ENCODE results near the gene FAM149B1. TPM values are rescaled to one million over a fixed set of nuclear protein-coding genes. Genes with fewer than 3 reads are reported as not detected.
A peak's percentile ranks its signal among the peaks of the same experiment; 100 is the strongest.
"Not testable (repeated sequence)": the region's sequence is repeated elsewhere in the genome, so short reads cannot be mapped to it uniquely, and the experiment has no call there.

FAM149B1 gene
- total RNA-seq, 2 experiments from 2014 or later = 7.0 to 7.7 TPM

DNA sequence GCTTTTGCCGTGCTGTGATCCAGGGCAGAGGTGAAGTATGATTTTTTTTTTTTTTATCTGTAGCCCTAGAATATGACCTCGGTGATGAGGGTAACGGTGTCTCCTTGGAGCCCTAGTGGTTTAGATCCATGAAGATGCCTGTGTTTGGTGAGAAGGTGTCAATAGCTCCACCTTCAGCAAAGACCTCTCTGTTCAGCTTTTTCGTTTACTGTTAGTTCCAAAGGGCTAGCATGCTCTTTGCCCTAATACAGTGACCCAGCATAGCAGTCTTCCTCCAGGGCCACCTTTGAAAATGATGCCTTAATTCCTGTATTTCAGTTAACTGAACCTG, 85.3 kb downstream of the FAM149B1 start:
- Histone ChIP-seq H3K9me3 (ENCODE audit: control insufficient read depth in 1 of 2, insufficient read depth in 1 of 2, low read length in 2 of 2) (no peaks in the 10 kb centered on the region), H3K27me3 (ENCODE audit: control insufficient read depth in 1 of 2, insufficient read depth in 2 of 2, low read length in 2 of 2) (no peaks in the 10 kb centered on the region), H3K4me1 (ENCODE audit: insufficient read depth, low read length) (peaks cover 20% of the 10 kb centered on the region), H3K36me3 (ENCODE audit: insufficient read depth, low read length) (peaks cover 18% of the 10 kb centered on the region), H3K27ac (ENCODE audit: low read depth in 1 of 2, low read length in 2 of 2) (peak overlapping the region; percentile 78 to 91), H3K4me3 (ENCODE audit: low read length) (peak overlapping the region; percentile 93)
- H3K9me3 Mint-ChIP-seq = no peaks in the 10 kb centered on the region
- ChIA-PET POLR2A (interaction anchor here (1.1 to 3.2 kb wide), 6 partner anchors 11 to 372 kb away, joined by 3 to 19 read pairs (median 10); partner anchors contain the start of genes CFAP70, ECD, FAM149B1 and P4HA1), CTCF (interaction anchor here (1.0 to 1.5 kb wide), 2 partner anchors 11 to 94 kb away, joined by 3 to 4 read pairs; no protein-coding TSS in a partner anchor)
- H3K27ac Mint-ChIP-seq = peak overlapping the region; percentile 94
- peaks cover 35% of the 10 kb centered on the region for H3K4me1 Mint-ChIP-seq (ENCODE audit: low read depth)
- H3K36me3 Mint-ChIP-seq (ENCODE audit: low read depth) = peaks cover 43% of the 10 kb centered on the region
- no peaks in the 10 kb centered on the region for H3K27me3 Mint-ChIP-seq
- intact Hi-C loops (cut with DNase I, micrococcal nuclease) = loop anchor here (2.0 to 10.0 kb wide), 9 partner anchors 104 to 561 kb away; partner anchors contain the start of genes CFAP70 (in 2 of the 2), ANXA7 (in 1 of the 2), MCU (in 1 of the 2) and MYOZ1 (in 1 of the 2)
- peak overlapping the region; percentile 96 for H3K4me3 Mint-ChIP-seq
- TF ChIP-seq, protein P1, sequence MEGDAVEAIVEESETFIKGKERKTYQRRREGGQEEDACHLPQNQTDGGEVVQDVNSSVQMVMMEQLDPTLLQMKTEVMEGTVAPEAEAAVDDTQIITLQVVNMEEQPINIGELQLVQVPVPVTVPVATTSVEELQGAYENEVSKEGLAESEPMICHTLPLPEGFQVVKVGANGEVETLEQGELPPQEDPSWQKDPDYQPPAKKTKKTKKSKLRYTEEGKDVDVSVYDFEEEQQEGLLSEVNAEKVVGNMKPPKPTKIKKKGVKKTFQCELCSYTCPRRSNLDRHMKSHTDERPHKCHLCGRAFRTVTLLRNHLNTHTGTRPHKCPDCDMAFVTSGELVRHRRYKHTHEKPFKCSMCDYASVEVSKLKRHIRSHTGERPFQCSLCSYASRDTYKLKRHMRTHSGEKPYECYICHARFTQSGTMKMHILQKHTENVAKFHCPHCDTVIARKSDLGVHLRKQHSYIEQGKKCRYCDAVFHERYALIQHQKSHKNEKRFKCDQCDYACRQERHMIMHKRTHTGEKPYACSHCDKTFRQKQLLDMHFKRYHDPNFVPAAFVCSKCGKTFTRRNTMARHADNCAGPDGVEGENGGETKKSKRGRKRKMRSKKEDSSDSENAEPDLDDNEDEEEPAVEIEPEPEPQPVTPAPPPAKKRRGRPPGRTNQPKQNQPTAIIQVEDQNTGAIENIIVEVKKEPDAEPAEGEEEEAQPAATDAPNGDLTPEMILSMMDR (IDR thresholded peaks at IDR 0.05) = no peak
- ATAC-seq (ENCODE audit: poor library complexity) (peak; percentile 26), DNase-seq (peak in 4 of 14 experiments; percentile 4 to 57 (median 32))

DNA sequence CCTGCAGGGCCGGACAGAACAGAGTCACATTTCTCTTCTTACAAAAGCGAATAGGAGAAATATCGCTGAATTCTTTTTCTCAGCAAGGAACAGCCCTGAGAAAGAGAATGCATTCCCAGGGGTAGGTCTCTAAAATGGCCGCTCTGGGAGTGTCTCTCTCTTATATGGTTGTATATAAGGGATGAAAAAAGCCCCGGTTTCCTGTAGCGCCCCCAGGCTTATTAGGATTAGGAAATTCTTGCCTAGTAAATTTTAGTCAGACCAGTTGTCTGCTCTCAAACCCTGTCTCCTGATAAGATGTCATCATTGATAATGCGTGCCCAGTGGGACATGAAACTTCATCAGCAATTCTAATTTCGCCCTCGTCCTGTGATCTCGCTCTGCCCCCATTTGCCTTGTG, 90.7 kb downstream of the FAM149B1 start:
- POLR2A ChIA-PET = interaction anchor here (1.3 kb wide), 1 partner anchor 11 kb away, joined by 5 read pairs; the partner anchor contains the start of gene DNAJC9
- H3K27me3 ChIP-seq (ENCODE audit: control insufficient read depth in 1 of 2, insufficient read depth in 2 of 2, low read length in 2 of 2); H3K9me3 ChIP-seq (ENCODE audit: control insufficient read depth in 1 of 2, insufficient read depth in 1 of 2, low read length in 2 of 2); H3K4me3 Mint-ChIP-seq; CTCF ChIA-PET; H3K9me3 Mint-ChIP-seq; H3K27ac Mint-ChIP-seq; H3K27me3 Mint-ChIP-seq; ATAC-seq (ENCODE audit: poor library complexity); H3K36me3 ChIP-seq (ENCODE audit: insufficient read depth, low read length); H3K27ac ChIP-seq (ENCODE audit: low read depth in 1 of 2, low read length in 2 of 2); H3K36me3 Mint-ChIP-seq (ENCODE audit: low read depth); H3K4me3 ChIP-seq (ENCODE audit: low read length); DNase-seq; H3K4me1 ChIP-seq (ENCODE audit: insufficient read depth, low read length); H3K4me1 Mint-ChIP-seq (ENCODE audit: low read depth): not testable (repeated sequence)
- intact Hi-C loops (cut with DNase I, micrococcal nuclease) = loop anchor here in 1 of 2 experiments (10.0 kb wide), 1 partner anchor 486 kb away; the partner anchor contains the start of gene SEC24C

DNA sequence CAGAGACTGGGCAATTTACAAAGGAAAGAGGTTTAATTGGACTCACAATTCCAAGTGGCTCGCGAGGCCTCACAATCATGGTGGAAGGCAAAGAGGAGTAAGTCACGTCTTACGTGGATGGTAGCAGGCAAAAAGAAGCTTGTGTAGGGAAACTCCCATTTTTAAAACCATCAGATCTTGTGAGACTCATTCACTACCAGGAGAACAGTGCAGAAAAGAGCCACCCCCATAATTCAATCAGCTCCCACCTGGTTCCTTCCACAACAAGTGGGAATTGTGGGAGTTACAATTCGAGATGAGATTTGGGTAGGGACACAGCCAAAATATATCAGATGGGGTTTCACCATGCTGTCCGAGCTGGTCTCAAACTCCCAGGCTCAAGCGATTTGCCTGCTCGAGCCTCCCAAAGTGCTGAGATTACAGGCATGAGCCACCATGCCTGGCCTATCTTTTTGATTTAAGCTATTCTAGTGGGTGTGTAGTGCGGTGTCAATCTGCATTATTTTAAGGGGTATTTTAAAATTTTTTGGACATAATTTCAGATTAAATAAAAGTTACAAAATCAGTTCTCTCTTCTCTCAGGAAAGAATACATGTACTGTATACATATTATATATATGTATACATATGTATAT, 93.6 kb downstream of the FAM149B1 start:
- no peaks in the 10 kb centered on the region for H3K27me3 ChIP-seq (ENCODE audit: control insufficient read depth in 1 of 2, insufficient read depth in 2 of 2, low read length in 2 of 2)
- Mint-ChIP-seq H3K27me3 (no peaks in the 10 kb centered on the region), H3K36me3 (ENCODE audit: low read depth) (no peaks in the 10 kb centered on the region), H3K4me3 (no peak overlapping the region), H3K9me3 (peaks cover 2% of the 10 kb centered on the region), H3K27ac (no peak overlapping the region), H3K4me1 (ENCODE audit: low read depth) (no peaks in the 10 kb centered on the region)
- H3K9me3 ChIP-seq (ENCODE audit: control insufficient read depth in 1 of 2, insufficient read depth in 1 of 2, low read length in 2 of 2) = no peaks in the 10 kb centered on the region
- TF ChIP-seq, protein P1 (IDR thresholded peaks at IDR 0.05) = no peak
- DNase-seq = no peak
- H3K36me3 ChIP-seq (ENCODE audit: insufficient read depth, low read length) = no peaks in the 10 kb centered on the region
- no peaks in the 10 kb centered on the region for H3K4me1 ChIP-seq (ENCODE audit: insufficient read depth, low read length)
- H3K4me3 ChIP-seq (ENCODE audit: low read length) = no peak overlapping the region
- ChIA-PET POLR2A (no interaction called here), CTCF (no interaction called here)
- ATAC-seq (ENCODE audit: poor library complexity) = no peak
- H3K27ac ChIP-seq (ENCODE audit: low read depth in 1 of 2, low read length in 2 of 2) = no peak overlapping the region
- intact Hi-C loops (cut with DNase I, micrococcal nuclease) = loop anchor here in 1 of 2 experiments (5.0 kb wide), 1 partner anchor 381 kb away; the partner anchor contains the start of gene MYOZ1
